ENCODE data around the gene POLR1E.

POLR1E gene

GRCh38 chr9:37514999-37515398 lies 29.3 kb downstream of the POLR1E start:
- TF ChIP-seq, protein P1, sequence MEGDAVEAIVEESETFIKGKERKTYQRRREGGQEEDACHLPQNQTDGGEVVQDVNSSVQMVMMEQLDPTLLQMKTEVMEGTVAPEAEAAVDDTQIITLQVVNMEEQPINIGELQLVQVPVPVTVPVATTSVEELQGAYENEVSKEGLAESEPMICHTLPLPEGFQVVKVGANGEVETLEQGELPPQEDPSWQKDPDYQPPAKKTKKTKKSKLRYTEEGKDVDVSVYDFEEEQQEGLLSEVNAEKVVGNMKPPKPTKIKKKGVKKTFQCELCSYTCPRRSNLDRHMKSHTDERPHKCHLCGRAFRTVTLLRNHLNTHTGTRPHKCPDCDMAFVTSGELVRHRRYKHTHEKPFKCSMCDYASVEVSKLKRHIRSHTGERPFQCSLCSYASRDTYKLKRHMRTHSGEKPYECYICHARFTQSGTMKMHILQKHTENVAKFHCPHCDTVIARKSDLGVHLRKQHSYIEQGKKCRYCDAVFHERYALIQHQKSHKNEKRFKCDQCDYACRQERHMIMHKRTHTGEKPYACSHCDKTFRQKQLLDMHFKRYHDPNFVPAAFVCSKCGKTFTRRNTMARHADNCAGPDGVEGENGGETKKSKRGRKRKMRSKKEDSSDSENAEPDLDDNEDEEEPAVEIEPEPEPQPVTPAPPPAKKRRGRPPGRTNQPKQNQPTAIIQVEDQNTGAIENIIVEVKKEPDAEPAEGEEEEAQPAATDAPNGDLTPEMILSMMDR (conservative IDR thresholded peaks at IDR 0.05) = no peak
- TF ChIP-seq ZFX (IDR thresholded peaks at IDR 0.05) = no peak
- H3K27ac ChIP-seq = peak overlapping the region; percentile 81

- TF ChIP-seq, protein P1 (conservative IDR thresholded peaks at IDR 0.05) = no peak
- no peak for TF ChIP-seq ZFX (IDR thresholded peaks at IDR 0.05)
- peak overlapping the region; percentile 81 for H3K27ac ChIP-seq
Observed at GRCh38 chr9:37515620-37516258, 30.0 kb downstream of the POLR1E start.

DNA sequence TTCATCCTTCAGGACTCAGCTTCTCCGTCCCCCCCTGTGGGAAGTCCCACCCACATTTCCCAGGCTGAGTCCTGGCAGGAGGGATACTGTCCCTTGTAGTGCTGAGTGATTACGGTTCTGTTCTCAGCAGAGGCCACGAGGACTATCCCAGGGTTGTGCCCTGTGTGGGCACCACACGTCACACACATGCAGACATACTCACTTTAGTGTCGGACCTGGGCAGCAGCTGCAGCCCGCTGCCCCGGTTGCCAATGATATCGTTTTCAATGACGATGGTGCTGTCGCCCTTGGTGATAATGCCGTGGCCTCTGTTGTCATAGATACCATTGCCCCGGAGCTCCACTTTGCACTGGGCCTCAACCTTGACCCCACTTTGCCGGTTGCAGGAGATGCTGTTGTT lies 32.2 kb downstream of the POLR1E start:
- H3K27ac ChIP-seq = no peak overlapping the region

GRCh38 chr9:37520641-37521040 lies 34.9 kb downstream of the POLR1E start:
- TF ChIP-seq, protein P1 (conservative IDR thresholded peaks at IDR 0.05) = no peak
- no peak overlapping the region for H3K27ac ChIP-seq

More for the DNA sequence above, 32.2 kb downstream of the POLR1E start:
- TF ChIP-seq ZFX (IDR thresholded peaks at IDR 0.05) = no peak
- TF ChIP-seq, protein P1 (conservative IDR thresholded peaks at IDR 0.05) = no peak

DNA sequence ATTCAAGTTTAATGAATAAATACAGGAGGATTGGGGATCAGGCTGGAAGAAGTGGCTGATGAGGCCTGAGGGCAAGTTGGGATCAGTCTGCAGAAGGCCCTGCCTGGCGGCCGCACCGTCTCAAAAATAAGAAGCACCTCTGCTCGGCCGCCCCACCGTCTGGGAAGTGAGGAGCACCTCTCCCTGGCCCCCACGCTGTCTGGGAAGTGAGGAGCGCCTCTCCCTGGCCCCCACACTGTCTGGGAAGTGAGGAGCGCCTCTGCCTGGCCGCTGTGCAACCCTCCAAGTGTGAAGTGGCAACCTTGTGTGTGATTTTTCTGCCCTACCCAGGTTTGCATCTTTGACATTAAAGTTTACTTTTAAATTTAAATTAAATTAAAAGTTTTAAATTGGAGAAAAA lies 35.4 kb downstream of the POLR1E start:
- TF ChIP-seq, protein P1 (conservative IDR thresholded peaks at IDR 0.05) = no peak
- TF ChIP-seq ZFX (IDR thresholded peaks at IDR 0.05) = no peak
- H3K27ac ChIP-seq = no peak overlapping the region

DNA sequence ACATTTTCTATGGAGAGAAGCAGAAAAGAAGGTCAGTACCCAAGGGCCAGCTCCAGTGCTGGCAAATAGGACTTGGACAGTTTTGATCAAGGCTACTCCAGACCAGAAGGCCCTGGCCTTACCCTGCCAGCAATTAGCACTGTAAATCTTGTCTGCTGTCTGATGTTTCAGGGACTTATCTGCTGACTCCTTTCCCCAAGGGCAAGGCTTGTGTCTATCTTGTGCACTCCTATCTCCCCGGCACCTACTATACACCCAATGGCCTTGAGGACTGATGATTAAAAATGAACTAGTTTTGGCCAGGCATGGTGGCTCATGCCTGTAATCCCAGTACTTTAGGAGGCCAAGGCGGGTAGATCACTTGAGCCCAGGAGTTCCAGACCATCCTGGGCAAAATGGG lies 37.2 kb downstream of the POLR1E start:
- H3K27ac ChIP-seq = no peak overlapping the region
- TF ChIP-seq ZFX (IDR thresholded peaks at IDR 0.05) = no peak
- TF ChIP-seq, protein P1 (conservative IDR thresholded peaks at IDR 0.05) = no peak

GRCh38 chr9:37523916-37524315 lies 38.2 kb downstream of the POLR1E start:
- TF ChIP-seq ZFX (IDR thresholded peaks at IDR 0.05) = no peak
- TF ChIP-seq, protein P1 (conservative IDR thresholded peaks at IDR 0.05) = no peak
- H3K27ac ChIP-seq = no peak overlapping the region

All from C4-2B (cell line).